ENCODE measurements around the gene TLE7. TPM values are rescaled to one million over a fixed set of nuclear protein-coding genes. Genes with fewer than 3 reads are reported as not detected.

The TLE7 gene
- total and polyA plus RNA-seq, 2 of the 8 experiments (the other 6 are each of a cell fraction or from before 2014, with no cell fraction given) = 0.03 TPM; not detected in 1

DNA sequence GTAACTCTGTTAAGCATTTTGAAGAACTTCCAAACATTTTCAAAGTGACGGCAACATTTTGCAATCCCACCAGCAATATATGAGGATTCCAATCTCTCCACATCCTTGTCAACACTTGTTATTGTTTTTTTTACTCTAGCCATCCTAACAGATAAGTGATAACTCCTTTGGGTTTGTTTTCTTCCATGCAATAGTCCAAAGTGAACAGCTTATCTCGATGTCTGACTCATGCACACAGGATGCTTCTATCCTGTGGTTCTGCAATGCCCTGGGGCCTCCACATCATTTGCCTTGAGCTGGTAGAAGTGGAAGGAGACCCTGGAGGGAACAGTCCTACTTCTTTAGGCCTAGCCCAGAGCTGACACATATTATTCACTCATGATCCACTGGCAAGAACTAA, 13.0 kb downstream of the TLE7 start:
- Histone ChIP-seq H3K27me3 (replicated peaks in 1 of 4; ENCODE audit: control insufficient read depth in 3 of 4, extremely low read depth in 1 of 4, insufficient read depth in 3 of 4, low read length in 3 of 4) (peaks cover 0 to 11% (median 6%) of the 10 kb centered on the region in 4 experiments; a peak in 4 of 7 replicates), H3K4me3 (ENCODE audit: extremely low read depth in 1 of 4, insufficient read depth in 2 of 4, low read depth in 3 of 4, low read length in 4 of 4) (no peak overlapping the region), H3K4ac (replicated peaks; ENCODE audit: insufficient read length, low read depth, low read length) (no peak overlapping the region), H3K14ac (ENCODE audit: insufficient read length) (no peak overlapping the region), H2BK120ac (replicated peaks; ENCODE audit: low read depth, low read length) (no peak overlapping the region), H2BK15ac (ENCODE audit: low read length) (no peak overlapping the region), H2AK5ac (ENCODE audit: low read depth, low read length) (no peak overlapping the region), H3K4me1 (replicated peaks in 1 of 4; ENCODE audit: control insufficient read depth in 3 of 4, insufficient read depth in 4 of 4, low read length in 3 of 4) (peaks cover 0 to 5% (median 3%) of the 10 kb centered on the region in 4 experiments; a peak in 5 of 7 replicates), H4K91ac (replicated peaks; ENCODE audit: insufficient read length, low read length) (no peak overlapping the region), H2BK12ac (ENCODE audit: low read depth, low read length) (no peak overlapping the region), H3K79me2 (ENCODE audit: control insufficient read depth in 1 of 2, insufficient read depth in 2 of 2, low read length in 2 of 2) (no peaks in the 10 kb centered on the region), H3K79me1 (ENCODE audit: low read depth, low read length) (no peaks in the 10 kb centered on the region), H3K27ac (ENCODE audit: low read depth, low read length) (no peak overlapping the region), H2BK20ac (ENCODE audit: low read length) (no peak overlapping the region), H3K9me3 (ENCODE audit: insufficient read depth in 2 of 2, low read depth in 1 of 2, low read length in 1 of 2) (no peaks in the 10 kb centered on the region), H2BK5ac (ENCODE audit: low read depth, low read length) (no peak overlapping the region), H3K56ac (replicated peaks; ENCODE audit: insufficient read length, low read depth, low read length) (no peak overlapping the region), H4K8ac (ENCODE audit: extremely low read depth, insufficient read depth, low read length) (no peak overlapping the region), H3K18ac (ENCODE audit: extremely low read depth, low read length) (no peak overlapping the region), H3K9ac (replicated peaks in 1 of 4; ENCODE audit: extremely low read depth in 1 of 4, low read depth in 3 of 4, low read length in 3 of 4) (no peak overlapping the region; a peak in 1 of 7 replicates), H3K23me2 (ENCODE audit: low read depth, low read length) (peaks cover 5% of the 10 kb centered on the region; the same call in 1 of the 2 replicates), H3K4me2 (ENCODE audit: insufficient read depth in 1 of 2, low read depth in 2 of 2, low read length in 2 of 2) (no peak overlapping the region), H4K5ac (ENCODE audit: insufficient read length, low read depth, low read length) (no peak overlapping the region), H2AFZ (ENCODE audit: low read length) (no peak overlapping the region), H3K23ac (ENCODE audit: insufficient read length) (no peak overlapping the region), H4K20me1 (replicated peaks in 1 of 2; ENCODE audit: control insufficient read depth in 1 of 2, insufficient read depth in 2 of 2, low read length in 2 of 2) (no peaks in the 10 kb centered on the region), H3K36me3 (ENCODE audit: control insufficient read depth in 2 of 4, insufficient read depth in 4 of 4, low read length in 3 of 4) (no peaks in the 10 kb centered on the region; a peak in 2 of 8 replicates)
- ChIA-PET POLR2A (ENCODE audit: partially characterized antibody) (no interaction called here), CTCF (ENCODE audit: partially characterized antibody) (interaction anchor here (0.8 to 5.9 kb wide), 8 partner anchors 11 to 187 kb away, joined by 3 to 32 read pairs (median 6); partner anchors contain the start of gene CALB2)
- FAIRE-seq (no peak), DNase-seq (ENCODE audit: low read depth in 1 of 2, low spot score in 2 of 2) (no peak)
- WGBS, 2 experiments (ENCODE audit: extremely low coverage in 1 of 2, insufficient coverage in 1 of 2, insufficient read length in 1 of 2, insufficient replicate concordance in 2 of 2, low coverage in 1 of 2, low lambda C conversion rate in 2 of 2, missing lambda C conversion rate in 1 of 2) = 91% methylated on average over 2 of the region's 2 CpGs; no CpG with 5 or more reads in 1 of the 2 experiments
- TF ChIP-seq PHF8 (conservative IDR thresholded peaks at IDR 0.05; ENCODE audit: low read depth, low read length) (no peak), POLR2A (IDR thresholded peaks at IDR 0.05; ENCODE audit: control extremely low read depth in 1 of 2, low read depth in 2 of 2, low read length in 2 of 2) (no peak), EZH2 (IDR thresholded peaks at IDR 0.05; ENCODE audit: low read depth, low read length, severe bottlenecking) (no peak), BACH1 (IDR thresholded peaks at IDR 0.05; ENCODE audit: low read length) (no peak), CTBP2 (IDR thresholded peaks at IDR 0.05; ENCODE audit: borderline replicate concordance, insufficient read depth, insufficient read length, low read length) (no peak), CREB1 (IDR thresholded peaks at IDR 0.05) (no peak), CHD1 (IDR thresholded peaks at IDR 0.05; ENCODE audit: low read depth, low read length) (no peak), SP4 (IDR thresholded peaks at IDR 0.05; ENCODE audit: low read length) (no peak), JUND (IDR thresholded peaks at IDR 0.05; ENCODE audit: low read length) (no peak), USF2 (IDR thresholded peaks at IDR 0.05; ENCODE audit: low read length) (no peak), SUZ12 (IDR thresholded peaks at IDR 0.05; ENCODE audit: low read length) (no peak), POU5F1 (IDR thresholded peaks at IDR 0.05; ENCODE audit: low read depth, low read length) (no peak), JUN (IDR thresholded peaks at IDR 0.05; ENCODE audit: low read depth, low read length) (no peak)
- TF ChIP-seq, protein P1, sequence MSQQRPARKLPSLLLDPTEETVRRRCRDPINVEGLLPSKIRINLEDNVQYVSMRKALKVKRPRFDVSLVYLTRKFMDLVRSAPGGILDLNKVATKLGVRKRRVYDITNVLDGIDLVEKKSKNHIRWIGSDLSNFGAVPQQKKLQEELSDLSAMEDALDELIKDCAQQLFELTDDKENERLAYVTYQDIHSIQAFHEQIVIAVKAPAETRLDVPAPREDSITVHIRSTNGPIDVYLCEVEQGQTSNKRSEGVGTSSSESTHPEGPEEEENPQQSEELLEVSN (IDR thresholded peaks at IDR 0.05) = no peak
